ENCODE measurements around the gene AP1S1. TPM values are rescaled to one million over a fixed set of nuclear protein-coding genes. Genes with fewer than 3 reads are reported as not detected.
A peak's percentile ranks its signal among the peaks of the same experiment; 100 is the strongest.

The AP1S1 gene
- total RNA-seq, 1 donor from 2014 or later, result 63.4 TPM

DNA sequence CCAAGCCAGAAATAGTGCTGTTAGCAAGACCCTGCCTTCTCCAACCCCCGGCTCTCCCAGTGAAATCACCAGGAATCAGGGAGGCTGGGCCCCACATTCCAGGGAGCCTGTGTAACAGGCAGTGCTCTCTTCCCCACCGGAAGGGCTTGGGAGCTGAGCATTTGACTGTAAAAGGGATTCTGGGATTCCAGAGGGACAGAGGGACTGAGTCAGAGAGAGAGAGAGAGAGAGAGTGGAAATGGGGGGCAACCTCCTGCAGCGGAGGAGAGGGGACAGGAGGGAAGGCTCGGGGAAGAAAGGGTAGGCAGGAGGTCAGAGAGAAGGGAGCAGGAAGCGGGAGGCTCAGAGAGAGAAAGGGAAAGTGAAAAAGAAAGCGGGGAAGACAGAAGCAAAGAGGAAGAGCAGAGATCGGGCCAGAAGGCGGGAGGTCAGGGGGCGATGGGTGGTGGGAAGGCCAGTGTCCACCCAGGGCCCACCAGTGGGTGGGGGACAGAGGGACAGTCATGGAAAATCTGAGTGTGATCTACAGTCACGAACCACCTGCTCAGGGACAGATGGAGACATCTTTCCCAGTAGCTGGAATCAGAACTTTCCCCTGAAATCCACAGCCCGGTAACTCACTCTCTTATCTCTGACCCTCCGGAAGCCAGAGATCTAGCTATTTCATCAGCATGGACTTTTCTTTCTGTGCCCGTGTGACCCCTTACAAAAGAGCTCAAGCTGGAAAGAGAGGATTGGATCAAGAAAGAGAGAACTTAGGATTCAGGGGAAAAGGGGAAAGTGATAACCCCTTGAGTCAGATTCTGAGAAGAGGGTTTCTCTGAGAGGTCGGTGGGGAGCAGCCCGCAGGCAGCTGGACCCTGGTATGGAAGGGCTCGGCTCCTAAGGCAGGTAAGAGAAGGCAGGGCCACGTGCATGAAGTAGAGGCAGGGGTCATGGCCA is 32.0 kb upstream of the AP1S1 start:
- Mint-ChIP-seq H3K27ac (peak overlapping the region; percentile 97), H3K27me3 (ENCODE audit: low read depth) (no peaks in the 10 kb centered on the region), H3K4me3 (peak overlapping the region; percentile 45), H3K4me1 (peaks cover 43% of the 10 kb centered on the region), H3K36me3 (no peaks in the 10 kb centered on the region), H3K9me3 (peaks cover 3% of the 10 kb centered on the region)
- peak; percentile 55 to 70 for DNase-seq (ENCODE audit: low spot score in 2 of 2, unreplicated experiment in 2 of 2)
- TF ChIP-seq, protein P1, sequence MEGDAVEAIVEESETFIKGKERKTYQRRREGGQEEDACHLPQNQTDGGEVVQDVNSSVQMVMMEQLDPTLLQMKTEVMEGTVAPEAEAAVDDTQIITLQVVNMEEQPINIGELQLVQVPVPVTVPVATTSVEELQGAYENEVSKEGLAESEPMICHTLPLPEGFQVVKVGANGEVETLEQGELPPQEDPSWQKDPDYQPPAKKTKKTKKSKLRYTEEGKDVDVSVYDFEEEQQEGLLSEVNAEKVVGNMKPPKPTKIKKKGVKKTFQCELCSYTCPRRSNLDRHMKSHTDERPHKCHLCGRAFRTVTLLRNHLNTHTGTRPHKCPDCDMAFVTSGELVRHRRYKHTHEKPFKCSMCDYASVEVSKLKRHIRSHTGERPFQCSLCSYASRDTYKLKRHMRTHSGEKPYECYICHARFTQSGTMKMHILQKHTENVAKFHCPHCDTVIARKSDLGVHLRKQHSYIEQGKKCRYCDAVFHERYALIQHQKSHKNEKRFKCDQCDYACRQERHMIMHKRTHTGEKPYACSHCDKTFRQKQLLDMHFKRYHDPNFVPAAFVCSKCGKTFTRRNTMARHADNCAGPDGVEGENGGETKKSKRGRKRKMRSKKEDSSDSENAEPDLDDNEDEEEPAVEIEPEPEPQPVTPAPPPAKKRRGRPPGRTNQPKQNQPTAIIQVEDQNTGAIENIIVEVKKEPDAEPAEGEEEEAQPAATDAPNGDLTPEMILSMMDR (IDR thresholded peaks at IDR 0.05; ENCODE audit: unreplicated experiment), result no peak

DNA sequence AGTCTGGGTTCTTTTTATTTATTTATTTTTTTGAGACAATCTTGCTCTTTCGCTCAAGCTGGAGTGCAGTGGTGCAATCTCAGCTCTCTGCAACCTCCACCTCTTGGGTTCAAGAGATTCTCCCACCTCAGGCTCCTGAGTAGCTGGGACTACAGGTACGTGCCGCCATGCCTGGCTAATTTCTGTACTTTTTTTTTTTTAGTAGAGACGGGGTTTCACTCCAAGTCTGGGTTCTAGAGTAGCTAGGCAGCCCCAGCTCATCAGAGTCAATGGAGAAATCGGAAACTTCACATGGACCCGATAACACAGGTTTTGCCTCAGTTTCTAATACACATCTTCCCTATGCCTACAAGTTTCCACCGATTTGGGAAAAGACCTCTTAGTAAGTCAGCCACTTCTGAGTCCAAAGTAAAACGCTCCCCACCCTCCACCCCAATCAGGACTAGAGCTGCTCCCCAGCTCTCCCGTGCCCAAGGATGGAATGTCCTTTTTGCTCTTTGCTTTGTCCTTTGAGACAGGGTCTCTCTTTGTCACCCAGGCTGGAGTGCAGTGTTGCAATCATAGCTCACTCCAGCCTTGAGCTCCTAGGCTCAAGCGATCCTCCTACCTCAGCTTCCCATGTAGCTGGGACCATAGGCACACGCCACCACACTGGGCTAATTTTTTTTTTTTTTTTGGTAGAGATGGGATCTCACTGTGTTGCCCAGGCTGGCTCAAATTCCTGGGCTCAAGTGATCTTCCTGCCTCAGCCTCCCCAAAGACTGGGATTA is 31.2 kb upstream of the AP1S1 start:
- Mint-ChIP-seq H3K4me1 (peaks cover 48% of the 10 kb centered on the region), H3K9me3 (peaks cover 3% of the 10 kb centered on the region), H3K27ac (peak overlapping the region; percentile 97), H3K36me3 (no peaks in the 10 kb centered on the region), H3K4me3 (no peak overlapping the region), H3K27me3 (ENCODE audit: low read depth) (no peaks in the 10 kb centered on the region)
- TF ChIP-seq, protein P1 (IDR thresholded peaks at IDR 0.05; ENCODE audit: unreplicated experiment), result no peak
- DNase-seq (ENCODE audit: low spot score in 2 of 2, unreplicated experiment in 2 of 2), result no peak

DNA sequence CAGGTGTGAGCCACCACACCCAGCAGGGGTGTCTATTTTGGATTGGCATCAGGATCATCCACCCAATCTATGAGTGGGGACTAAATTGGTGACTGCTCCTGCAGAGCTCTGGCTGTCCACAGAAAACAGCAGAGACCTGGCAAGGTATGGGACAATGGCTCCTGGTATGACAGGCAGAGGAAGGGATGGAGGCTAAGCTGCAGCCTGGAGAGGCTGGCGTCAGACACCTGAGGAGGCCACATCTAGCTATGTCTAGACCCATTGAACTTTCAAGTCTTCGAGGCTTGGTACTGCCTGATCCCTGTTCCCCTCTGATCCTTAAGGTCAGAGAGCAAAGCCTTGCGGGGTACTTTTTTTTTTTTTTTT is 30.6 kb upstream of the AP1S1 start:
- Mint-ChIP-seq H3K36me3 (no peaks in the 10 kb centered on the region), H3K4me3 (no peak overlapping the region), H3K27me3 (ENCODE audit: low read depth) (no peaks in the 10 kb centered on the region), H3K27ac (peak overlapping the region; percentile 4), H3K4me1 (peaks cover 49% of the 10 kb centered on the region), H3K9me3 (peaks cover 3% of the 10 kb centered on the region)
- DNase-seq (ENCODE audit: low spot score in 2 of 2, unreplicated experiment in 2 of 2), result no peak
- TF ChIP-seq, protein P1 (IDR thresholded peaks at IDR 0.05; ENCODE audit: unreplicated experiment), result no peak

DNA sequence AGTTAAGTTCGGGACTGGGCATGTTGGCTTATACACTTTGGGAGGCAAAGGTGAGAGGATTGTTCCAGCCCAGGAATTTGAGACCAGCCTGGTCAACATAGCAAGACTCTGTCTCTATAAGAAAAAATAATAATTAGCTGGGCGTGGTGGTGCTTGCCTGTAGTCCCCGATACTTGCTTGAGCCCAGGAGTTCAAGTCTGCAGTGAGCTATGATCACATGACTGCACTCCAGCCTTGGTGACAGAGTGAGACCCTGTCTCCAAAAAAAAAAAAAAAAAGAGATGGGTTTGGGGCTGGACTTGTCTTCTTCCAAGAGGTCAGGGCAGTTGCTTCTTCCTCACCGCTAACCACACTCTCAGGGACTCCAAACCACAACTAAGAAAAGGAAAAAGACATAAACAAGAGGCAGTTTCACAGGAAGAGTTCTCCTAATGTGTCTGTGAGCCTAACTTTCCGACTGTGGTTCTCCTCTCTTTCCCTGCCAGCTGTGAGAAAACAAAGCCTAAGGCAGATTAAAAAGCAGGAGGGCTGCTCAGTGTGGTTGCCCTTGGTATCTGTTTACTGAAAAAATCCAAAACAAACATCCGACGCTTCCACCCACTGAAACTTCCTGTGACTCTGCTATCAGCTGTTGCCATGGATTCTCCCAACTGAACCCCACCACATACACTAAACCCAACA is 29.8 kb upstream of the AP1S1 start:
- no peak for DNase-seq (ENCODE audit: low spot score in 2 of 2, unreplicated experiment in 2 of 2)
- Mint-ChIP-seq H3K36me3 (no peaks in the 10 kb centered on the region), H3K4me3 (no peak overlapping the region), H3K27me3 (ENCODE audit: low read depth) (no peaks in the 10 kb centered on the region), H3K27ac (peak overlapping the region; percentile 86), H3K4me1 (peaks cover 49% of the 10 kb centered on the region), H3K9me3 (peaks cover 3% of the 10 kb centered on the region)
- TF ChIP-seq, protein P1 (IDR thresholded peaks at IDR 0.05; ENCODE audit: unreplicated experiment), result no peak

DNA sequence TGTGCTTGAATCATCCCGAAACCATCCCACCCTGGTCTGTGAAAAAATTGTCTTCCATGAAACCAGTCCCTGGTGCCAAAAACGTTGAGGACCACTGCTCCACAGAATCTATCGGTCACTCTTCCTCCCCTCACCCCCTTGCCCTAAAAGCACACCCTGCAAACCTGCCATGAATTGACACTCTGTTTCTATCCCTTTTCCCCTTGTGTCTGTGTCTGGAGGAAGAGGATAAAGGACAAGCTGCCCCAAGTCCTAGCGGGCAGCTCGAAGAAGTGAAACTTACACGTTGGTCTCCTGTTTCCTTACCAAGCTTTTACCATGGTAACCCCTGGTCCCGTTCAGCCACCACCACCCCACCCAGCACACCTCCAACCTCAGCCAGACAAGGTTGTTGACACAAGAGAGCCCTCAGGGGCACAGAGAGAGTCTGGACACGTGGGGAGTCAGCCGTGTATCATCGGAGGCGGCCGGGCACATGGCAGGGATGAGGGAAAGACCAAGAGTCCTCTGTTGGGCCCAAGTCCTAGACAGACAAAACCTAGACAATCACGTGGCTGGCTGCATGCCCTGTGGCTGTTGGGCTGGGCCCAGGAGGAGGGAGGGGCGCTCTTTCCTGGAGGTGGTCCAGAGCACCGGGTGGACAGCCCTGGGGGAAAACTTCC is 28.2 kb upstream of the AP1S1 start:
- Mint-ChIP-seq H3K36me3 (peaks cover 3% of the 10 kb centered on the region), H3K27me3 (ENCODE audit: low read depth) (no peaks in the 10 kb centered on the region), H3K9me3 (peaks cover 3% of the 10 kb centered on the region), H3K4me1 (peaks cover 42% of the 10 kb centered on the region), H3K27ac (peak overlapping the region; percentile 90), H3K4me3 (no peak overlapping the region)
- TF ChIP-seq, protein P1 (IDR thresholded peaks at IDR 0.05; ENCODE audit: unreplicated experiment), result no peak
- peak in 1 of 2 experiments; percentile 55 for DNase-seq (ENCODE audit: low spot score in 2 of 2, unreplicated experiment in 2 of 2)

Data from mesothelial cell of epicardium (in vitro differentiated cells).